GM23338 (cell line): ENCODE results near the gene EHD3. TPM values are rescaled to one million over a fixed set of nuclear protein-coding genes. Genes with fewer than 3 reads are reported as not detected.

Source experiments
- ATAC-seq: fragments of 200-7000 bp; cut with Tn5 transposase; 3 replicates; pipeline ENCODE4 v1.9.1; 2020
- DNase-seq: peaks from one replicate; pipeline ENCODE4 v3.0.0-alpha.2; 2015; ENCODE audit warnings: low spot score
- H2AFZ ChIP-seq: fragments of 200-600 bp; sonication (generic); 2 replicates; pipeline ENCODE4 v1.8.0; 2016; ENCODE audit warnings: antibody characterized with exemption, mild to moderate bottlenecking, moderate library complexity
- H3F3A ChIP-seq: fragments of 200-600 bp; sonication (generic); replicated peaks from 2 replicates; pipeline ENCODE4 v1.8.0; 2017; ENCODE audit warnings: antibody characterized with exemption, mixed run types, low read depth
- H3K27ac ChIP-seq: fragments of 200-600 bp; sonication (generic); 2 replicates; pipeline ENCODE4 v1.6.1; 2016; ENCODE audit warnings: low read depth
- H3K27me3 ChIP-seq: fragments of 200-600 bp; sonication (generic); 2 replicates; pipeline ENCODE4 v1.8.0; 2016; ENCODE audit warnings: mild to moderate bottlenecking, mixed run types, moderate library complexity; ENCODE audit not compliant: insufficient read depth
- H3K36me3 ChIP-seq: fragments of 200-600 bp; sonication (generic); 2 replicates; pipeline ENCODE4 v1.8.0; 2016; ENCODE audit warnings: mild to moderate bottlenecking; ENCODE audit not compliant: insufficient read depth
- H3K4me1 ChIP-seq: fragments of 200-600 bp; sonication (generic); 2 replicates; pipeline ENCODE4 v1.8.0; 2016; ENCODE audit warnings: mild to moderate bottlenecking, moderate library complexity; ENCODE audit not compliant: insufficient read depth
- H3K4me2 ChIP-seq: fragments of 200-600 bp; sonication (generic); 2 replicates; pipeline ENCODE4 v1.7.1; 2017; ENCODE audit warnings: mixed run types
- H3K4me3 ChIP-seq: fragments of 200-600 bp; sonication (generic); 2 replicates; pipeline ENCODE4 v1.6.1; 2016; ENCODE audit warnings: mixed run types
- H3K79me2 ChIP-seq: fragments of 200-600 bp; sonication (generic); replicated peaks from 2 replicates; pipeline ENCODE4 v1.8.0; 2017; ENCODE audit warnings: mild to moderate bottlenecking; ENCODE audit not compliant: insufficient read depth
- H3K9me2 ChIP-seq: fragments of 200-600 bp; sonication (generic); 2 replicates; pipeline ENCODE4 v1.8.0; 2017; ENCODE audit not compliant: insufficient read depth
- H4K20me1 ChIP-seq: fragments of 200-600 bp; sonication (generic); replicated peaks from 2 replicates; pipeline ENCODE4 v1.8.0; 2017; ENCODE audit warnings: mild to moderate bottlenecking; ENCODE audit not compliant: insufficient read depth
- H3K27ac Mint-ChIP-seq: 2 replicates; pipeline ENCODE4 v1.8.0; 2020; ENCODE audit warnings: inconsistent platforms, mild to moderate bottlenecking, moderate library complexity, mixed read lengths
- H3K27me3 Mint-ChIP-seq: 3 replicates; pipeline ENCODE4 v1.8.0; 2022; ENCODE audit warnings: low read depth, mild to moderate bottlenecking, moderate library complexity, mixed read lengths, inconsistent platforms; ENCODE audit not compliant: insufficient read depth, poor library complexity
- H3K36me3 Mint-ChIP-seq: 3 replicates; pipeline ENCODE4 v1.8.0; 2021; ENCODE audit warnings: low read depth, mild to moderate bottlenecking, inconsistent platforms, moderate library complexity, mixed read lengths
- H3K4me1 Mint-ChIP-seq: 3 replicates; pipeline ENCODE4 v1.8.0; 2020; ENCODE audit warnings: mild to moderate bottlenecking, inconsistent platforms, mixed read lengths
- H3K4me3 Mint-ChIP-seq: 3 replicates; pipeline ENCODE4 v1.8.0; 2021; ENCODE audit warnings: moderate library complexity, mild to moderate bottlenecking, inconsistent platforms, mixed read lengths
- H3K9me3 Mint-ChIP-seq: 3 replicates; pipeline ENCODE4 v1.8.0; 2020; ENCODE audit warnings: moderate library complexity, mild to moderate bottlenecking, inconsistent platforms, mixed read lengths
- CREB1 ChIP-seq: fragments of 250-450 bp; sonication (Bioruptor Pico); IDR thresholded peaks from 2 replicates; pipeline ENCODE4 v1.5.0; 2020; ENCODE audit warnings: low read depth, mild to moderate bottlenecking, moderate library complexity
- EZH2phosphoT487 ChIP-seq: fragments of 200-600 bp; sonication (generic); IDR thresholded peaks from one replicate; pipeline ENCODE4 v1.8.1; 2018; ENCODE audit warnings: antibody characterized with exemption; ENCODE audit not compliant: unreplicated experiment
- NANOG ChIP-seq: IDR thresholded peaks from 2 replicates; pipeline ENCODE4 v1.6.1; 2016; ENCODE audit warnings: antibody characterized with exemption, borderline replicate concordance
- POLR2AphosphoS5 ChIP-seq: IDR thresholded peaks from 2 replicates; pipeline ENCODE4 v1.6.1; 2016; ENCODE audit warnings: antibody characterized with exemption, low read depth
- STAT1 ChIP-seq: IDR thresholded peaks from one replicate; pipeline ENCODE4 v1.6.1; 2016; ENCODE audit warnings: antibody characterized with exemption; ENCODE audit not compliant: unreplicated experiment
- ZNF114 ChIP-seq: fragments of 250-450 bp; sonication (Bioruptor Pico); IDR thresholded peaks from 2 replicates; pipeline ENCODE4 v1.5.0; 2020; ENCODE audit warnings: mild to moderate bottlenecking, moderate library complexity
- polyA plus RNA-seq: library from polyadenylated mRNA; unstranded; fragments of >200 nt; fragmentation: Nextera tagmentation; extraction: Ambion mirVana; gene quantifications from 2 replicates; pipeline ENCODE4 v1.2.1, GENCODE V29; 2016
- total RNA-seq: library from RNA; depleted of rRNA; stranded (reverse); fragments of >200 nt; shearing (Covaris generic); gene quantifications from 2 replicates; pipeline ENCODE4 v1.2.3, GENCODE V29; 2014
- TF ChIP-seq, protein P1 (sequence below): IDR thresholded peaks from 2 replicates; pipeline ENCODE4 v1.6.1; 2016; ENCODE audit warnings: antibody characterized with exemption
- TF ChIP-seq, protein P2 (sequence below): IDR thresholded peaks from one replicate; pipeline ENCODE4 v1.6.1; 2018; ENCODE audit warnings: antibody characterized with exemption; ENCODE audit not compliant: unreplicated experiment

EHD3 gene
- total and polyA plus RNA-seq, 2 experiments from 2014 or later: 3.3 to 12.6 TPM

DNA sequence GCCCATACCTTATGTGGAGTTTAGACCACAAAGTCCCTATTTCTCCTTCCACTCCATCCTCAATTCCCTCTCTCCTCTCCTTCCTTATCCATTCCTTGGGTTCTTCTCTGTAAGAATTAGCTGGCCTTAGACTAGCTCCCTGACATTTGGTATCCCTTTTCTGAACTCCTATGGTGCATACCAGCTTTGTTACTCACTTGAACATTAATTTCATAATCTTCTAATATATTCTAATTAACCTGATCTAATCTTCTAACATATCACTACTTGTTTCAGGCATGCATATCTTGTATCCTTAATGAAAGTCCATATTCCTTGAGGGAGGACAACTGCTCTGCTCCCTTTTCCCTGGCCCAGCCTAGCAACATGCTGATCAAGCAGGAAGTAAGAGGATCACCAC, 66.4 kb downstream of the EHD3 start:
- Histone ChIP-seq H3K27ac (no peak overlapping the region), H3K36me3 (no peaks in the 10 kb centered on the region), H2AFZ (no peak overlapping the region), H4K20me1 (no peaks in the 10 kb centered on the region; the same call in 1 of the 2 replicates), H3K9me2 (peaks cover 3% of the 10 kb centered on the region; the same call in 1 of the 2 replicates), H3K4me3 (no peak overlapping the region), H3K4me1 (peaks cover 11% of the 10 kb centered on the region), H3K4me2 (peak overlapping the region; percentile 31; the same call in 1 of the 2 replicates), H3F3A (no peaks in the 10 kb centered on the region), H3K27me3 (no peaks in the 10 kb centered on the region), H3K79me2 (no peaks in the 10 kb centered on the region)
- ATAC-seq (no peak), DNase-seq (no peak)
- Mint-ChIP-seq H3K27me3 (peaks cover 6% of the 10 kb centered on the region), H3K36me3 (no peaks in the 10 kb centered on the region), H3K27ac (no peak overlapping the region), H3K4me1 (peaks cover 22% of the 10 kb centered on the region), H3K9me3 (no peaks in the 10 kb centered on the region), H3K4me3 (no peak overlapping the region; the same call in 2 of the 3 replicates)
- TF ChIP-seq, protein P1, sequence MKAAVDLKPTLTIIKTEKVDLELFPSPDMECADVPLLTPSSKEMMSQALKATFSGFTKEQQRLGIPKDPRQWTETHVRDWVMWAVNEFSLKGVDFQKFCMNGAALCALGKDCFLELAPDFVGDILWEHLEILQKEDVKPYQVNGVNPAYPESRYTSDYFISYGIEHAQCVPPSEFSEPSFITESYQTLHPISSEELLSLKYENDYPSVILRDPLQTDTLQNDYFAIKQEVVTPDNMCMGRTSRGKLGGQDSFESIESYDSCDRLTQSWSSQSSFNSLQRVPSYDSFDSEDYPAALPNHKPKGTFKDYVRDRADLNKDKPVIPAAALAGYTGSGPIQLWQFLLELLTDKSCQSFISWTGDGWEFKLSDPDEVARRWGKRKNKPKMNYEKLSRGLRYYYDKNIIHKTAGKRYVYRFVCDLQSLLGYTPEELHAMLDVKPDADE: no peak
- TF ChIP-seq CREB1 (CRISPR knock-in tag) (no peak), ZNF114 (CRISPR knock-in tag) (no peak), EZH2phosphoT487 (no peak), STAT1 (no peak), NANOG (no peak)

GRCh38 chr2:31302940-31303563, 69.1 kb downstream of the EHD3 start:
- Mint-ChIP-seq H3K4me1 (peaks cover 18% of the 10 kb centered on the region), H3K27me3 (peaks cover 6% of the 10 kb centered on the region), H3K36me3 (no peaks in the 10 kb centered on the region), H3K9me3 (no peaks in the 10 kb centered on the region), H3K27ac (no peak overlapping the region), H3K4me3 (no peak overlapping the region)
- Histone ChIP-seq H2AFZ (no peak overlapping the region), H3F3A (no peaks in the 10 kb centered on the region), H4K20me1 (no peaks in the 10 kb centered on the region; the same call in 1 of the 2 replicates), H3K27ac (no peak overlapping the region), H3K27me3 (no peaks in the 10 kb centered on the region), H3K36me3 (no peaks in the 10 kb centered on the region), H3K79me2 (no peaks in the 10 kb centered on the region), H3K4me1 (peaks cover 11% of the 10 kb centered on the region), H3K4me3 (no peak overlapping the region), H3K9me2 (peaks cover 3% of the 10 kb centered on the region; the same call in 1 of the 2 replicates), H3K4me2 (no peak overlapping the region)
- no peak for ATAC-seq
- TF ChIP-seq POLR2AphosphoS5: no peak
- TF ChIP-seq, protein P2, sequence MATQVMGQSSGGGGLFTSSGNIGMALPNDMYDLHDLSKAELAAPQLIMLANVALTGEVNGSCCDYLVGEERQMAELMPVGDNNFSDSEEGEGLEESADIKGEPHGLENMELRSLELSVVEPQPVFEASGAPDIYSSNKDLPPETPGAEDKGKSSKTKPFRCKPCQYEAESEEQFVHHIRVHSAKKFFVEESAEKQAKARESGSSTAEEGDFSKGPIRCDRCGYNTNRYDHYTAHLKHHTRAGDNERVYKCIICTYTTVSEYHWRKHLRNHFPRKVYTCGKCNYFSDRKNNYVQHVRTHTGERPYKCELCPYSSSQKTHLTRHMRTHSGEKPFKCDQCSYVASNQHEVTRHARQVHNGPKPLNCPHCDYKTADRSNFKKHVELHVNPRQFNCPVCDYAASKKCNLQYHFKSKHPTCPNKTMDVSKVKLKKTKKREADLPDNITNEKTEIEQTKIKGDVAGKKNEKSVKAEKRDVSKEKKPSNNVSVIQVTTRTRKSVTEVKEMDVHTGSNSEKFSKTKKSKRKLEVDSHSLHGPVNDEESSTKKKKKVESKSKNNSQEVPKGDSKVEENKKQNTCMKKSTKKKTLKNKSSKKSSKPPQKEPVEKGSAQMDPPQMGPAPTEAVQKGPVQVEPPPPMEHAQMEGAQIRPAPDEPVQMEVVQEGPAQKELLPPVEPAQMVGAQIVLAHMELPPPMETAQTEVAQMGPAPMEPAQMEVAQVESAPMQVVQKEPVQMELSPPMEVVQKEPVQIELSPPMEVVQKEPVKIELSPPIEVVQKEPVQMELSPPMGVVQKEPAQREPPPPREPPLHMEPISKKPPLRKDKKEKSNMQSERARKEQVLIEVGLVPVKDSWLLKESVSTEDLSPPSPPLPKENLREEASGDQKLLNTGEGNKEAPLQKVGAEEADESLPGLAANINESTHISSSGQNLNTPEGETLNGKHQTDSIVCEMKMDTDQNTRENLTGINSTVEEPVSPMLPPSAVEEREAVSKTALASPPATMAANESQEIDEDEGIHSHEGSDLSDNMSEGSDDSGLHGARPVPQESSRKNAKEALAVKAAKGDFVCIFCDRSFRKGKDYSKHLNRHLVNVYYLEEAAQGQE: no peak
- no peak for TF ChIP-seq EZH2phosphoT487
- DNase-seq: no peak
